Cardiac muscle cell (in vitro differentiated cells and primary cell): ENCODE data around the gene IQSEC3. TPM values are rescaled to one million over a fixed set of nuclear protein-coding genes. Genes with fewer than 3 reads are reported as not detected.
A peak's percentile ranks its signal among the peaks of the same experiment; 100 is the strongest.

Experiments used
- DNase-seq, 2 donors: peaks; one replicate each; pipeline versions ENCODE4 v3.0.0 to v3.0.0-alpha.2; 2010 to 2017; ENCODE audit warnings: low read depth in 1 of 2, low spot score in 1 of 2
- H3K27ac ChIP-seq: fragments of 200-600 bp; sonication (generic); 2 replicates; pipeline ENCODE4 v1.5.1; 2016
- H3K27me3 ChIP-seq: fragments of 200-600 bp; sonication (generic); 2 replicates; pipeline ENCODE4 v1.6.0; 2016; ENCODE audit warnings: control low read depth
- H3K36me3 ChIP-seq: fragments of 200-600 bp; sonication (generic); 2 replicates; pipeline ENCODE4 v1.5.1; 2016; ENCODE audit warnings: control low read depth
- H3K4me1 ChIP-seq: fragments of 200-600 bp; sonication (generic); 2 replicates; pipeline ENCODE4 v1.8.1; 2017; ENCODE audit warnings: low read depth, mild to moderate bottlenecking, mixed run types
- H3K4me3 ChIP-seq: fragments of 200-600 bp; sonication (generic); 2 replicates; pipeline ENCODE4 v1.5.1; 2016; ENCODE audit warnings: mild to moderate bottlenecking
- H3K9me3 ChIP-seq: fragments of 200-600 bp; sonication (generic); 2 replicates; pipeline ENCODE4 v1.5.1; 2017; ENCODE audit warnings: low read depth, mild to moderate bottlenecking, control low read depth
- polyA plus RNA-seq: library from polyadenylated mRNA; unstranded; fragments of >200 nt; fragmentation: Nextera tagmentation; extraction: Ambion mirVana; gene quantifications from 2 replicates; pipeline ENCODE4 v1.2.1, GENCODE V29; 2016
- total RNA-seq: library from RNA; depleted of rRNA; stranded (reverse); fragments of >200 nt; gene quantifications from 2 replicates; pipeline ENCODE4 v1.2.3, GENCODE V29; 2016
- TF ChIP-seq, protein P1 (sequence below): IDR thresholded peaks from 2 replicates; pipeline ENCODE4 v1.5.1; 2012; ENCODE audit warnings: low read depth, mild to moderate bottlenecking, low read length

IQSEC3 gene
- total and polyA plus RNA-seq, 2 experiments from 2014 or later = 0.42 to 2.7 TPM

DNA sequence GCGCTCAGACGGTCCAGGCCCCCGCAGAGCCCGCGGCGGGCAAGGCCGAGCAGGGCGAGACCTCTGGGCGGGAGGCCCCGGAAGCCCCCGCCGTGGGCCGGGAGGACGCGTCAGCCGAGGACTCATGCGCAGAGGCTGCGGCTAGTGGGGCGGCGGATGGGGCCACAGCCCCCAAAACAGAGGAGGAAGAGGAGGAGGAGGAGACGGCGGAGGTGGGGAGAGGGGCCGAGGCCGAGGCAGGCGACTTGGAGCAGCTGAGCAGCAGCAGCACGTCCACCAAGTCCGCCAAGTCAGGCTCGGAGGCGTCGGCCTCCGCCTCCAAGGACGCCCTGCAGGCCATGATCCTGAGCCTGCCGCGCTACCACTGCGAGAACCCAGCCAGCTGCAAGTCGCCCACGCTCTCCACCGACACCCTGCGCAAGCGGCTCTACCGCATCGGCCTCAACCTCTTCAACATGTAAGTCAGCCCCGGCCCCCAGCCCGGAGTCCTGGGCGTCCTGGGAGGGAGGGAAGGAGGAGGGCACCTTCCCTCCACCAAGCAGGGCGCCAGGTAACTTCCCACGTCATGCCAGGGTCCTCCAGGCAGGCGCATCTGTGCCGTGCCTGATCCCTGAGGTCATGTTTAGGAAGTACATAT, 72.4 kb downstream of the IQSEC3 start:
- H3K27me3 ChIP-seq = no peaks in the 10 kb centered on the region
- no peak overlapping the region for H3K27ac ChIP-seq
- TF ChIP-seq, protein P1, sequence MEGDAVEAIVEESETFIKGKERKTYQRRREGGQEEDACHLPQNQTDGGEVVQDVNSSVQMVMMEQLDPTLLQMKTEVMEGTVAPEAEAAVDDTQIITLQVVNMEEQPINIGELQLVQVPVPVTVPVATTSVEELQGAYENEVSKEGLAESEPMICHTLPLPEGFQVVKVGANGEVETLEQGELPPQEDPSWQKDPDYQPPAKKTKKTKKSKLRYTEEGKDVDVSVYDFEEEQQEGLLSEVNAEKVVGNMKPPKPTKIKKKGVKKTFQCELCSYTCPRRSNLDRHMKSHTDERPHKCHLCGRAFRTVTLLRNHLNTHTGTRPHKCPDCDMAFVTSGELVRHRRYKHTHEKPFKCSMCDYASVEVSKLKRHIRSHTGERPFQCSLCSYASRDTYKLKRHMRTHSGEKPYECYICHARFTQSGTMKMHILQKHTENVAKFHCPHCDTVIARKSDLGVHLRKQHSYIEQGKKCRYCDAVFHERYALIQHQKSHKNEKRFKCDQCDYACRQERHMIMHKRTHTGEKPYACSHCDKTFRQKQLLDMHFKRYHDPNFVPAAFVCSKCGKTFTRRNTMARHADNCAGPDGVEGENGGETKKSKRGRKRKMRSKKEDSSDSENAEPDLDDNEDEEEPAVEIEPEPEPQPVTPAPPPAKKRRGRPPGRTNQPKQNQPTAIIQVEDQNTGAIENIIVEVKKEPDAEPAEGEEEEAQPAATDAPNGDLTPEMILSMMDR = no peak
- peaks cover 9% of the 10 kb centered on the region for H3K4me1 ChIP-seq
- no peaks in the 10 kb centered on the region for H3K9me3 ChIP-seq
- peak in 1 of 2 donors; percentile 61 for DNase-seq
- no peak overlapping the region for H3K4me3 ChIP-seq
- no peaks in the 10 kb centered on the region for H3K36me3 ChIP-seq

DNA sequence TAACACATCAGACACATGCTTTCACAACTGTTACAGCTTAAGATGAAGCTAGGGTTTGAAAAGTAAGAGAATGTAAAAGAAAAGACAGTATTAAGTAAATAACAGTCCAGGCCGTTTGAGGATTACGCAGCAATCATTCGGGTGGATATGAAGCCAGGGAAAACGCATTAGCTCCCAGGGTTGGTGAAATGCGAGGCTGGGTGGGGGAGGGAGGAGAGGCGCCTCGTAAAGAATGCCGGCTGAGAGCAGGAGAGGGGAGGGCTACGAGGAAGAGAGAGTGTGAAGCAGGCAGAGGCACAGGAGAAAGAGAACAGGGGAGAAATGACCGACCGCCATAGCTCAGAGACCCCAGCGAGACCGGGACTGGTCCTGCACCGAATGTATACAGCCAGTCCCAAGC, 73.0 kb downstream of the IQSEC3 start:
- H3K27me3 ChIP-seq = no peaks in the 10 kb centered on the region
- H3K4me1 ChIP-seq = peaks cover 9% of the 10 kb centered on the region
- no peaks in the 10 kb centered on the region for H3K36me3 ChIP-seq
- no peaks in the 10 kb centered on the region for H3K9me3 ChIP-seq
- H3K4me3 ChIP-seq = no peak overlapping the region
- TF ChIP-seq, protein P1 = no peak
- no peak overlapping the region for H3K27ac ChIP-seq
- DNase-seq = peak; percentile 42 to 66

DNA sequence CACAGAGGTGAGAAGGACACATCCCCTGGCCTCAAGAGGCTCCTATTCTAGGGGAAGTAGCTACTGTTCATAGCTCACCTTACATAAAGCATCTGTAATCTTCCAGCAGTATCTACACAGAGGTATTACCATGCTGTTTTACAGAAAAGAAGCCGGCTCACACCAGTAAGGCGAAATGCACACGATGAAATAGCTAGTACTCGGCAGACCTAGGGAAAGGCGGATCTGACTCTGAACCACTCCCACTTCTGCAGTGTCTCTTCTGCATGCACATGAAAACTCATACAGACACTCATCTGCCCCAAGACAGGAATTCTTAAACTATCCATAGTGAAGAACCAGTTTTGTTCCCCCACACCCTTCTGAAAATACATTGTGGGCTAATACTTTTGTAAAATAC, 73.6 kb downstream of the IQSEC3 start:
- Histone ChIP-seq H3K4me3 (no peak overlapping the region), H3K27me3 (no peaks in the 10 kb centered on the region)

DNA sequence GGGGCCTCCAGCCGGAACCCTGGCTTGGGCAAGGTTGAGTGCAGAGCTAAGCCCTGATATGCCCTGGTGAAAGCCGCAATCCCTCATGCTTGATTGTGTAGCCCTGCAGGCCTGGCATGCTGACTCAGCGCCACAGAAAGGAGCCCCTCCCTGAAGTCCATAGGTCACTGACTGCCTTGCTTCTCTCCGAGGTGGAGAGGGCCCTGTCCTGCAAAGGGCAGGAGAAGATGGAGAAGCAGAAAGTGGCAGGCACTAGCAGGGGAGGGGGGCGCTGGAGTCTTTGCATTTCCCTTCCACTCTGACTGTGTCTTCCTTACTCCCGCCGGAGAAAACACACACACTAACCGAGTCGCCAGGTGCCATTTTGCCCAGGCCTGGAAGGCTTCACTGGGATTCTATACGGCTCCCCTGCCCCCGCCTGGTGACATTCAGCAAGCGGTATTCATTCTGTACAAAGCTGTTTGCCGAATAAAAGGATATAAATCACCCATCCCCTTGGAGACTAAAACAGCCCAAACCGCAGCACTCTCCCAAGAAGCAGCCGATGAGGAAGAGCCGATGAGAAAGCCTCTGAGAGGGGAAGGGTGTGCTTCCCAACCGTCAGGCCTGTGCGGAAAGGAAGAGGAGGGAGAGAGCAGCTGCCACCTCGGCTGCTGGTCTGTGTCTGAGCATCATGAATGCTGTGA, 77.5 kb downstream of the IQSEC3 start:
- Histone ChIP-seq H3K27me3 (no peaks in the 10 kb centered on the region), H3K4me3 (no peak overlapping the region), H3K36me3 (no peaks in the 10 kb centered on the region), H3K9me3 (no peaks in the 10 kb centered on the region), H3K4me1 (peaks cover 16% of the 10 kb centered on the region), H3K27ac (no peak overlapping the region)
- TF ChIP-seq, protein P1 = no peak
- DNase-seq = no peak

More for the DNA sequence above, 73.6 kb downstream of the IQSEC3 start:
- Histone ChIP-seq H3K9me3 (no peaks in the 10 kb centered on the region), H3K36me3 (no peaks in the 10 kb centered on the region), H3K4me1 (peaks cover 9% of the 10 kb centered on the region), H3K27ac (no peak overlapping the region)
- TF ChIP-seq, protein P1 = no peak
- DNase-seq = no peak

DNA sequence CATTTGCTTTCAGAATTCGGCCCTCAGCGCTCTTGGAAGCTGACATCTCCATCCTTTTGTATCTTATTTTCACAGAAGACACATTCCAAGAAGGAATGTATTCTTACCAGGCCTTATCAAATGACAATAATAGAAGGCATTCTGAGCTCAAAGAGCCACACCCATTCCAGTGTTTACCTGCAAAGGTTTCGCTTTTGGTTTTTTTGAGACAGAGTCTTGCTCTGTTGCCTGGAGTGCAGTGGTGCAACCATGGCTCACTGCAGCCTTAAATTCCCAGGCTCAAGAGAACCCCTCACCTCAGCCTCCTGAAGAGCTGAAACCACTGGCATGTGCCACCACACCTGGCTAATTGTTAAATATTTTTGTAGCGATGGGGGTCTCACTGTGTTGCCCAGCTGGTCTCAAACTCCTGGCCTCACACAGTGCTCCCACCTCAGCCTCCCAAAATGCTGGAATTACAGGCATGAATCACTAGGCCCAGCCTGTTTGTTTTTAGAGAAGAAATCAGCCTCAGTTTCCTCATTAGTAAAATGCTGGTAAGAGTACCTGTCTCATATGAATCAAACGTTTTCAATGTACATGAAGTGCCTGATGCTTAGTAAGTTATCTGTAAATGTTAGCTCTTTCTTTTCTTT, 78.2 kb downstream of the IQSEC3 start:
- Histone ChIP-seq H3K9me3 (no peaks in the 10 kb centered on the region), H3K4me3 (no peak overlapping the region), H3K27me3 (no peaks in the 10 kb centered on the region), H3K4me1 (peaks cover 12% of the 10 kb centered on the region), H3K36me3 (no peaks in the 10 kb centered on the region), H3K27ac (no peak overlapping the region)
- DNase-seq = no peak
- TF ChIP-seq, protein P1 = no peak
